GM10248 (cell line): ENCODE data around the gene SLC25A36.

Experiments used
- CTCF ChIA-PET: fragments of 300-600 bp; sonication (Branson Sonifier 250); formaldehyde crosslinking; extraction: SDS; loops from one replicate; lab custom pipeline; 2021; ENCODE audit warnings: antibody characterized with exemption; lab: Yijun Ruan, JAX
- POLR2A ChIA-PET: fragments of 350-650 bp; sonication (Branson Sonifier 250); formaldehyde crosslinking; extraction: SDS; loops from one replicate; lab custom pipeline; 2020; ENCODE audit warnings: antibody characterized with exemption; lab: Yijun Ruan, JAX
- DNase-seq: peaks from one replicate; pipeline ENCODE4 v3.0.0; 2012; ENCODE audit errors: extremely low spot score
- CTCF ChIP-seq: IDR thresholded peaks from 2 replicates; pipeline ENCODE4 v1.5.1; 2012; ENCODE audit warnings: mild to moderate bottlenecking, low read depth; ENCODE audit errors: extremely low read depth, missing control alignments, control extremely low read depth

The SLC25A36 gene

GRCh38 chr3:140904521-140904920 is 37.1 kb upstream of the SLC25A36 start:
- no peak for DNase-seq
- no peak for TF ChIP-seq CTCF
- POLR2A ChIA-PET = no interaction called here
- CTCF ChIA-PET = interaction anchor here (1.4 kb wide), 1 partner anchor 8 kb away, joined by 4 read pairs; no protein-coding TSS in a partner anchor

GRCh38 chr3:140905559-140905958 is 36.1 kb upstream of the SLC25A36 start:
- no peak for TF ChIP-seq CTCF
- DNase-seq = no peak
- ChIA-PET POLR2A (no interaction called here), CTCF (interaction anchor here (0.8 to 1.0 kb wide), 3 partner anchors 9 to 23 kb away, joined by 3 to 4 read pairs (median 3); no protein-coding TSS in a partner anchor)

GRCh38 chr3:140906785-140907184 is 34.9 kb upstream of the SLC25A36 start:
- CTCF ChIA-PET = interaction anchor here (1.2 to 2.0 kb wide), 2 partner anchors 8 to 17 kb away, joined by 3 to 20 read pairs; no protein-coding TSS in a partner anchor
- DNase-seq = no peak
- no peak for TF ChIP-seq CTCF

GRCh38 chr3:140910860-140911259 is 30.8 kb upstream of the SLC25A36 start:
- no peak for TF ChIP-seq CTCF
- CTCF ChIA-PET = interaction anchor here (1.6 kb wide), 1 partner anchor 281 kb away, joined by 4 read pairs; no protein-coding TSS in a partner anchor
- POLR2A ChIA-PET = no interaction called here
- no peak for DNase-seq

More at GRCh38 chr3:140906785-140907184, 34.9 kb upstream of the SLC25A36 start:
- POLR2A ChIA-PET = no interaction called here

- ChIA-PET CTCF (interaction anchor here (1.2 to 1.6 kb wide), 2 partner anchors 14 to 280 kb away, joined by 4 to 6 read pairs; no protein-coding TSS in a partner anchor), POLR2A (no interaction called here)
- DNase-seq = no peak
- TF ChIP-seq CTCF = no peak
These were observed 29.8 kb upstream of the SLC25A36 start for GRCh38 chr3:140911822-140912221.

GRCh38 chr3:140913728-140914127 is 27.9 kb upstream of the SLC25A36 start:
- no peak for DNase-seq
- ChIA-PET CTCF (no interaction called here), POLR2A (no interaction called here)
- no peak for TF ChIP-seq CTCF

- no peak for DNase-seq
- ChIA-PET CTCF (interaction anchor here (1.6 kb wide), 1 partner anchor 11 kb away, joined by 3 read pairs; no protein-coding TSS in a partner anchor), POLR2A (no interaction called here)
- TF ChIP-seq CTCF = no peak
These were observed 27.2 kb upstream of the SLC25A36 start for GRCh38 chr3:140914384-140914945.
